Pulmonary artery endothelial cell (primary cell): Measurements from ENCODE around the gene NEDD4L. TPM values are rescaled to one million over a fixed set of nuclear protein-coding genes. Genes with fewer than 3 reads are reported as not detected.
"Not testable (repeated sequence)": the region's sequence is repeated elsewhere in the genome, so short reads cannot be mapped to it uniquely, and the experiment has no call there.

ENCODE experiments used
- DNase-seq: peaks from one replicate; pipeline ENCODE4 v3.0.0-alpha.2; 2011; ENCODE audit warnings: low read depth, low spot score
- total RNA-seq: library from RNA; depleted of rRNA; stranded (reverse); fragments of >200 nt; gene quantifications from 2 replicates; pipeline ENCODE4 v1.2.3, GENCODE V29; 2014

Gene NEDD4L
- total RNA-seq, 1 donor from 2014 or later = 5.6 TPM

DNA sequence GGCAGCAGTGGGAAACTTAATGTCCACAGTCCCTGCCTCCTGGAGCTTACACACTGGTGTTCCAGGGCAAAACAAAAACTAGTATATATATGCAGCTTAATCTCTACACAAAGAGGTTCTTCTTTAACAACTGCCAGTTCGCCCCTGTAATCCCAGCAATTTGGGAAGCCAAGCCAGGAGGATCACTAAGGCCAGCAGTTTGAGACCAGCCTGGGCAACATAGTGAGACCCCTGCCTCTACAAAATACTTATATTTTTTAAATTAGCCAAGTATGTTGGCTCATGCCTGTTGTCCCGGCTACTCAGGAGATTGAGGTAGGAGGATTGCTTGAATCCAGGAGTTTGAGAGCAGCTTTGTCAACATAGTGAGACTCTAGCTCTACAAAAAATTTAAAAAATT, 17.2 kb upstream of the NEDD4L start:
- no peak for DNase-seq

DNA sequence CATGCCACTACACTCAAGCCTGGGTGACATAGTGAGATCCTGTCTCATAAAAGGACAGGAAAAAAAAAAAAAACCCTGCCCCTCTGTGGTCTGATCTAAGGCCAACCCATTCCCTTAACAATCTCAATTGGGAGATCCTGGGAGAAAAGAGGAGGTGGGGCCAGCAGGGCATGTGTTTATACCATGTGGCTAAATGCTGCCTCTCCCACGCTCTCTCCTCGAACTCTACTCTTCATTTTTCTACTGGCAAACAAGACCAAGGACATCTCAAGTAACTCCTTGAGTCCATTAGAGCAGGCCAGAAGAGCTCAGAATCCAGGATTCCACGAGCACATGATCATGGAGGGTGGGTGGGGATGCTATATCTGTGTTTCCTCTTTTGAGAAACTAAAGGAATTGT, 16.7 kb upstream of the NEDD4L start:
- no peak for DNase-seq

- DNase-seq = no peak
Measured at GRCh38 chr18:58028109-58028784, 15.8 kb upstream of the NEDD4L start.

DNA sequence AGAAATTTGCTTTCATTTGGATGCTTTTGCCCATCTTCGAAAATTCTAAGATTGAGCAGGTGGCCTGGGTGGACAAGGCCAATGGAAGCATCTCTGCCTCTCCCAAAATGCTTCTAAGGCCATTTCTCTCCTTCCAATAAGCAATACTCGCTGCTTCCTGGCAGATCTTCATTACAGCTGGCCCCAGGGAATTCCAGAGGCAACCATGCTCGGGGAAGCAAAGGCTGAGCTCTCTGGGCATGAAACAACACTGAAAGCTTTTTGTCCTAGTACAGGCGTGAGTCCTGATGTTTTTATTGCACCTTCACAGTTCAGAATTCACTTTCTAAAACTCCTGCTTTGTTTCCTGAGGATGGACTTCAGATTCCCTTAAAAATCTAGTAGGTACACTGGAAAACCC, 11.8 kb upstream of the NEDD4L start:
- DNase-seq = no peak

- no peak for DNase-seq
Measured at GRCh38 chr18:58033216-58033615, 10.8 kb upstream of the NEDD4L start.

DNA sequence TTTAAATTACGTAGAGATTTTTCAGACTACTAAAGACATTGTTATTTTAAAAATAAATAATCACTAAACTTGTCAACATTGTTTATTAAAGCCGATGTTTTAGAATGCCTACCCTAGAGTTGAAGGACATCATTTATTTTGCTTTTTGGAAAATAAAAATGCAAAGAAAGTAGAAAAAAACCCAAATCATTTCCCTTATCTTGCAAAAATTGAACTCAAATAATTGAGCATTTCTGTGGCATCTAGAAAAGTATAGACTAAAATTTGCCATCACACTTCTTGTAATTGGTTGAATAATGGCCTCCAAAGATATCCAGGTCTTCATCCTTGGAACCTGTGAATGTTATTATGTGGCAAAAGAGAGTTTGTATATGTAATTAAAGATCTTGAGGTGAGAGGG, 9.7 kb upstream of the NEDD4L start:
- no peak for DNase-seq

- DNase-seq = no peak
Measured at GRCh38 chr18:58037163-58037562, 6.9 kb upstream of the NEDD4L start.

DNA sequence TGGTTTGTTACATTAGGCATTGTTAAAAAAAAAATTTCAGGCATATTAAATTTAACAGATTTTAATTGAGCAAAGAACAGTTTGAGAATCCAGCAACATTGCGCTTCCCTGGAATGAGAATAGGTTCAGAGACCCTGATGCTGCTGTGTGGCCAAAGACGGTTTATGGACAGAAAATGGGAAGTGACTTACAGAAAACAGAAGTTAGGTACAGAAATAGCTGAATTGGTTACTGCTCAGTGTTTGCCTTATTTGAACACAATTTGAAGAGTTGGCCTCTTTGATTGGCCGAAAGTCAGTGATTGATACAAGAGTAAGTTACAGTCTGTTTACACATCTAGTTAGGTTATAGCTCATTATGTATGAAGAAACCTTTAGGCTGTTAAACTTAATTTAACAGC, 6.0 kb upstream of the NEDD4L start:
- DNase-seq = no peak

DNA sequence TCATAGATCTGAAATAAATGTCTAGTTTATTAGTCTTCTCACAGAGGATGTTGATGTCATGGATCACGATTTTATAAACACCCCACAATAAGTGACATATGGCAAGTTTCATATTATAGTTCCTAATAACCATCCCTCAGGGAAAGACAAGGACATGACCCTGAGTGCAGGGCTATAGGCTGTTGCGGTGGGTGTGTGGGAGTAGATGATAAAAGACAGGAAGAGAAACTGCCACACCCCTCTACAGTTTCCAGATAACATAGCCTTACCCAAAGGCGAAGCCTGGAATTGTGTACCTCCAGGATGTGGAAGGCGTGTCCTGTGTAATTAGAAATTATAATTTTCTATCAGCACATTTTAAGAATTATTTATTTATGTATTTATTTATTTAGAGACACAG, 2.4 kb upstream of the NEDD4L start:
- DNase-seq = no peak

DNA sequence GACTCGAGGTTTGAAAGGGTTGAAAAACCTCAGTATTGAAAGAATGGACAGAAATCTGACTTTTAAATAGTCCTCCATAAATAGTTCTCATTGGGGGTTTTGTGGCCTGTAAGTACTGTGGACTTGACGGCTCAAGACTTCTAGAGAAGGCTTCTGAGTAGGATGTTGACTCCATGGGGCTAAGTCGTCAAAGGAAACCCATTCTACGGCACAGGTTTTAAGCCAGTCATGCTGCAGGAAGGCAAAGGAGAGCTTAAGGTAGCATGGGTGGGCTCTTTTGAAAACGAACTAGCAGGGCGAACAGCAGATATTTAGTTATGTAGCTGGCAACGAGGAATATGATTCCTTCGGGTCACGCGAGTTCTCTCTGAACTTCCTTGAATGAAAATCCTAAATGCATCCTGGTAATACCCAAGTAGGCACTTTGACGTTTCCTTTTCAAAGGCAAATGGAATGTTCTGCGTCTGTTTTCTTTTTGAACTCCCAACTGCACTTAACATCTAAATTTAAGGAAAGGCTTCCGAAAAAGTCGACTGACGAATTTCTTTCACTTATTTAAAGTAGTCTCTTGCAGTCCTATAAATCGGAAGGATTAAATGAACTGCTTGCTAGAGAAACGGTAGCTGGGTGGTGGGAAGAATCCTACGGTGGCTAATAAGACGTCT, 1.1 kb upstream of the NEDD4L start:
- DNase-seq = no peak

DNA sequence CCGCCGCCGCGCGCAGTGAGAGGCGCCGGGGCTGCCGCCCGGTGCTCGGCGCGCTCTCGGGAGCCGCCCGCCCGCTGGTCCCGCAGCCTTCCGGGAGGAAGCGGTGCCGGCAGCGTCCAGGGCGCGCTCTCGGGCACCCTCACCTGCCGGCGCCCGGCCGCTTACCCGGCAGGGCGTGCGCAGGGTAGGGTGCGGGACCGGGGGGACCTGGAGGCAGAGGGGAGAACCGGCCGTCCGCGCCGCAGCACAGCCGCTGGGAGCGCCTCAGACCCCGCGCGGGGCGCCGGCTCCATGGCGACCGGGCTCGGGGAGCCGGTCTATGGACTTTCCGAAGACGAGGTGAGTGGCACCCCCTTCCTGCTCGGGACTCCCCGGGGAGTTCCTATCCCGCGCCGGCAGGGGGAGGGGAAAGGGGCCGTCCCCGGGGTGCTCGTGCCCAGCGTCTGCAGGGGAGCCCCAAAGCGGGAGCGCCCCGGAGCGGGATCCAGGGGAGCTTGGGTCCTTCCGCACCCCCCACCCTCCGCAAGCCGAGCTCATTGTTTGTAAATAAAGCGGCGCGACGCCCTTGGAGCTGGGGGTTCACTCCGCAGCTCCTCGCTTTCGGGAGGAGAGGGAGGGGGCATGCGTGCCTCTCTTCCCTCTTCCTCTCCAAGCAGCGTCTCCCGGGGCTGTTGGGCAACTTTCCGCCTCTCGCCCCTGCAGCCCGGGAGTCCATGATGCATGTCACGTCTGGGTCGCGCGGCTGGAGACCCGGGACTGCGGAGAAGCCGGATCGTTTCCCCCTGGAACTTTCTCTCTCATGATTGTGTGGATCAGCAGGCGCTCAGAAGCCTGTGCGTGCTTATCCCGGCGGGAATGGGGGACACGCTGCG, 580 bp downstream of the NEDD4L start:
- DNase-seq = no peak

GRCh38 chr18:58045242-58046092, 1.4 kb downstream of the NEDD4L start:
- DNase-seq = no peak

DNA sequence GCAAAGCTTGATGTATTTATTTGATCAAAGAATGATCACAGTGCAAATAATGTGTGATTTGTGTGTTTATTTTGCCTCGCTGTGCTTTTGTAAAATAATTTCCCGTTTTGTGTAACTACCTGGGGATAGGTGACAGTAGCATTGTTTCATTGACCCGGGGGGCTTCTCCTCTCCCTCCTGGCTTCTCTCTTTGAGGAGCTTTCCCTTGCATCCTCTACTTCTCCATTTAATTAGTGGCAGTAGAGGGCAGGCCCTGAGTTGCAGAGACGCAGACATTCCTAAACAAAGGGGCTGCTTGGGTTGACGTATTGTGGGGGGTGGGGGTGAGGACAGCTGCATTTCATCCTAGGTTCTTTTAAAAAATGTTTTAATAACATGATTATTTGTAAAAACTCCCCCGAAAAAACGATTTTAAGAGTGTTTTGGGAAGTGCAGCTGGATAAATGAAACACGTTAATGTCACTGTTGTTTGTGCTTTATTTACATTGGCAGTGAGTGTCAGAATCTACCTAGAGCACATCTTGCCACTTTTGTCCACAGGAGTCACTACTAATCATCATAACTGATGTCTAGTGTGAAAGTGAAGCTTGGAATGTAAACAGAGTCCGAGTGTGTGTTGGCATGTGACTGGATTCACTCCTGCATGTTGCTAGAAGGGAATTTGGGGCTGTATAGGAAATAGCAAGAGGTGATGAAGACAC, 2.2 kb downstream of the NEDD4L start:
- no peak for DNase-seq

DNA sequence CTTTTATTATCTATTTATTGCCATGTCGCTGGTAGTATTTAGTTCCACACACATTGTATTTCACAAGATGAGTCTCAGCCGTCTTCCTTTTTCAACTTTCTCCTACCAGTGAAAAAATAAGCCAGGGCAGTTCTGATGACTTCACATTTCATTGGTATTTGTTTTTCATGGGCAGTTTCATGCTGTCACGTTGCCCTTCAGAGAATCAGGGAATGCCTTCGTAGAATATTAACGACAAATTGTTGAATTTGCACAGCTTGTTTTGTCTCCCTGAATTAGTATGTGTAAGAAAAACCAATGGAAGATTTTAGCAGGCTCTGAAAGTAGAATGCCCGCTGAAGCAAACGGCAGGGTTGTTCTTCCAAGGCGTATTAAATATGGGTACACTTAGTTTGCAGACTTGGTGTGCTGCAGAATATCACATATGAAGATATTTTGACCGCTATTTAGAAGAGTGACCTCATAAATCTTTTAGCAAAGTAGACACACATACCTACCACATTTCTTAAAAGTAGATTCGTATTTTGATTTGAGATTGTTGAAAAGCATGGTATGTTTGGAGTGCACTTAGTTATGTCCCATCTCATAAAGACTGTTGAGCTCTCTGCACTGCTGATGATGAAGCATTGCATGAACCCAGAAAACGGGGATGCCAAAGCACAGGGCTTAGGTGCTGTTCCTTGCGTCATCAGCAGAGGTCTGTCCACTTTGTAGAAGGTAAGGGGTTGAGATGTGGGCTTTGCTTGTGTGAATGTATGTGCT, 2.9 kb downstream of the NEDD4L start:
- DNase-seq = no peak

- DNase-seq = no peak
Measured at GRCh38 chr18:58047556-58047882, 3.5 kb downstream of the NEDD4L start.

DNA sequence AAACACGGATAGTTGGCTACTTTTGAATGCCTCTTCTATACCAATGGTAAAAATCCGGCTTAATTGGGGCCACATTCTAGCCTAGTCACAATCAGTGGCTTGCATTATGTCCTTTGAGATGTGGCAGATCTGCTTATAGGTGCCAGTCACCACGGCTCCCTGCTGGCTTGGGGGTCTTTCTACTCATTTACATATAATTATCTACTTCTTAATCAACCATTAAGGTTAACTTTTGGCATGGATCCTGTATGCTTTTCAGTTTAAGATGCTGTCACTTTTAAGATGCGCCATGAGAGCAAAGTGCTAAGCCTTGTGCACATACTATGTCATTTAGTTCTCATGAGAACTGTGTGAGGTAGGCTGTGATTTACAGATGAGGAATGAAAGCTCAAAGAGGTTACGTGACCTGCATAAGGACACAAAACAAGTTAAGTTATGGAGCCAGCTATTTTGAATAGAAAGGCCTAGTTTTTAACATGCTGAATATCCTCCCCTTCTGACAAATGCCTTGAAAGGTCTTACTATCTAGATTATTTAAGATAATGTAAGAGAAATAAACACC, 4.1 kb downstream of the NEDD4L start:
- no peak for DNase-seq

- DNase-seq = no peak
Measured at GRCh38 chr18:58049000-58049688, 5.1 kb downstream of the NEDD4L start.

- not testable (repeated sequence) for DNase-seq
Measured at GRCh38 chr18:58050963-58051362, 6.9 kb downstream of the NEDD4L start.

- no peak for DNase-seq
Measured at GRCh38 chr18:58051765-58052460, 7.9 kb downstream of the NEDD4L start.
